GM21515 (cell line): Measurements from ENCODE around the gene TGM2.

ENCODE experiments used
- ATAC-seq: cut with Tn5 transposase; IDR thresholded peaks from one replicate; pipeline ENCODE4 v1.9.1; 2021; ENCODE audit not compliant: unreplicated experiment

The TGM2 gene

DNA sequence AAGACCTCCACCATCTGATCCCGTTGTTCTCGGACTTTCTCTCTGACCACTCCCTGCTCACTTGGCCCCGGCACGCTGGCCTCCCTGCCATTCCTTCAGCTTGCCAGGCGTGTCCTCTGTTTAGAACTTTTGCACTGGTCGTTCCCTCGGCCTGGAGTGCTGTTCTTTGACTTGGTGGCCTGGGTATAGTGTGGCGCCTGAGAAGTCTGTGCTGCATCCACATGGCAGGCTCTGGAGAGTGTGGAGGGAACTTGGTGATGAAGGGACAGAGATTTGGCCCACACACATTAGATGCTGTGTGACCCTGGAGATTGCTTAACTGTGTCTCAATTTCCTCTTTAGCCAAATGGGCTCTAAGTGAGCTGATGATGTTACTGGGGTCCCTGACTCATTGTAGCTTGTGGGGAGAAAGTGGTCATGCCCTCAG, 13.0 kb upstream of the TGM2 start:
- no peak for ATAC-seq

GRCh38 chr20:38177201-38177600, 12.1 kb upstream of the TGM2 start:
- no peak for ATAC-seq

DNA sequence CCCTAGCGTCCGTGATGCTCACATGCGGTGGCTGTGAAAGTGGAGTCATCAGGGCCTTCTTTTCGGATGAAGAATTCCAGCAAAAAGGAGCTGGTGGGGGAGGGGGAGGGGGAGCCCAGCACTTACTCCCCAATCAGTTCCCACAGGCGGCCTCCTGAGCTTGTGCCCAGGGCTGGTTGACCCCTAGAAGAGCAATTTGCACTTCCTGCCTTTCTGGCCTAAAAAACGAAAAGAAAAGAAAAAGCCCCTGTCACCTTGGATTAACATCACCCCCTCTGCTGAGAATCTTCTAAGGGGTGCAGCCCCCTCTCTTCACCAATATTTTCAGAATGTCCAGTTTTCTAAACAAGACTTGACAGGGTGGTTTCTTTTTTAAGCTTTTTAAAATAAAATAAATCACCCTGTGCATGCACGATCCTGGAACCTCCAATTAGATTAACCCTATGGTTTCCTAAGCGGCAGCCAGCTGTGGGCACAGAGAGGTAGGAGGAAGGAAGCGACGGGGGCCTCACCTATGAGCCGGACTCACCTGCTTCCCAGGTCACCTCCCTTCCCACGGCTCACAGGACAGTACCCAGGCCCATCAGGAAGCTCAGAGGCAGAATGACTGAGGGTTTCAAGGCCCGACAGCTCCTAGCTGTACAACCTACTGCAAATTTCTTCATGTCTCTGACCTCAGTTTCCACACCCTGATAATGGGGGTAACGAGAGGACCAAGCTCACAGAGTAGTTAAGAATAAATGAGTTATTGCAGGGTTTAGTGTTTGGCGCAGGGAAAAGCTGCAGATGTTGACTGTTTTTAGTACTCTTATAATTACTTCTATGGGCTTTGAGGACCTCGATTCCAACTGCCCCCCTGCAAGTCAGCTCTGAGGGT, 10.5 kb upstream of the TGM2 start:
- no peak for ATAC-seq

DNA sequence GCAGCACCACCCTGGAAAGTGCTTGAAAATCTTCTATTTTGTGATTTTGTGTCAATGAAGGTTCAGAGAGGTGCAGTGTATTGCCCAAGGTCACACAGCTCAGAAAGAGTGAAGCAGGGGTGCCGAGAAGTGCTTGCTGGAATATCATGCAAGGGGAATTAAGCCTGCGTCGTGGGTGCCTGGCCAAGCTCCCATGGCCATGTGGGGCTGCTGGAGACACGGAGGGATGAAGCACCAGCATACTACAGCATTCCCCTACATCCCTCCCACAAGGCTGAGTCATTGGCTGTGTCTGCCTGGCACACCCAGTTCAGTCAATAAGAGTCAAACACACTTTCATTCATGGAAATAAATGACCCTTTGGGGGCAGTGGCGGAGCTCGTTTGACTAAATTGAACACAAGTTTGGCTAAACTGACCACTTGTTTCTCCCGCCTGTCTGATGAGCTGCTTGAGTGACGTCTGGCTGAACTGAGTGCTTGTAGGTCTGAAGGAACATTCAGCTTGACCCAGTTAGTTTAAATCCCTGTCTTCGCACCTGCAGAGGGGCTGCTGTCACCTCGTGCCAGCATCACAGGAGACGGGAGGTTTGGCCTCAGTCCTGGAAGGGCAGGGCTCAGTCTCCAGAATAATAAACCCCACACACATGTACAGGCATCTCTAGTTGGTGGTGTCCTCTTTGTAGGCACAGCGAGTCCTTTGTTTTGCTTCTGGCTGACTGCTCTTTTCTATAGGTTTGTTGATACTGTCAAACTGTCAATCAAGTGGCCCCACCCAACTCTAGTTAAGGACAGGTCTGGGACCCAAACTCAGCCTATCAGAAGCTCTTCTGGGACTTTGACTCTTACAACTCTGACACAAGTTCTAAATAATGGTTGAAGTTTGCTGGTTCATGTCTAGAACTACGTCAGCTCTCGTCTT, 8.4 kb upstream of the TGM2 start:
- no peak for ATAC-seq

GRCh38 chr20:38172408-38172807, 7.3 kb upstream of the TGM2 start:
- no peak for ATAC-seq

DNA sequence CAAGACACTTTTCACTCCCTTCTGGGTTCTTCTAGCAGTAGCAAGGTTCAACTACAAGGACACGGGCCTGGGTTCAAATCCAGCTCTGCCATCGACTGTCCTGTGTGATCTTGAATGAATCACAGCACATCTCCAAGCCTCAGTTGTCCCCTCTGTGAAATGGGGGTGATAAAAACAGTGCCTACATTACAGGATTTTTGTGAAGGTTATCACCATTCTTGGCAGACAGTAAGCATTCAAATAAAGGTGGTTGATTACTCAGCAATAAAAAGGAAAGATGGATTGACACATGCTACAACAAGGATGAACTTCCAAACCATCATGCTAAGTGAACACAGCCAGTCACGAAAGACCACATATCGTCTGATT, 6.6 kb upstream of the TGM2 start:
- ATAC-seq, result no peak

DNA sequence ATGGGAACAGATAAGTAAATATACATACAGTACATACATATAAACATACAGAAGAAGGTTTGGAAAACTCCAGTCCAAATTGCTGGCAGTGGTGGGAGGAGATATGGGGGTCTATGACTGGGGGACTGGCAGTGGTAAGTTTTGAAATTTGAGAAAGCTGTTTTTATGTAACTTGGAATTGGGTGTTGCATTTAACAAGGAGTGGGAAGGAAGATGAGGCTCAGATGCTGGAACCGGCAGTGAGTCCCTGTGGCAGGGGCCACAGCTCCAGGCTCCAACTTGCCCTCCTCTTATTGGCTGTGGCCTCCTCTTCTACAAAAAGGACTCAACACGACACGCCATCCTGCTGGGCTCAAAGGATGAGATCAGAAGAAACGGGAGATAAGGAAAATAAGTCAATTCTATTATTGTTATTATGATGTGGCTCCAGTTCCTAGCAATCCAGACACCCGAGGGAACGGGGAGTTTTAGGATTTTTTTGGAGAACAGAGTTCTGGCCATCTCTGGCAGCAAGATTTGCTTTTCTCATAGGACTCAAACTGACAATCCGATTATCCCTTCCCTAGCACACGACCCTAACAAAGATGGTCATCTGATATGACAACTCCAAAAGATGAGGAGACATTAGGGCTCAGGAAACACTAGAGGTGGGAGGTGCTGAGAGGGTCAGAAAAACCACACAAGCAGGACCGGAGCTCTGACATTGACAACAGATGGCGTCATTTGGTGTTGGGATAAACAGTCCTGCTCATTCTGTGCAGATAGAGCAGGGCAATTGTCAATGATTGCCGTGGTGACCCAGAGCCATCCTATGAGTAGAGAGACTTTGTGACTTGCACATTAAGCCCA, 6.0 kb upstream of the TGM2 start:
- no peak for ATAC-seq

DNA sequence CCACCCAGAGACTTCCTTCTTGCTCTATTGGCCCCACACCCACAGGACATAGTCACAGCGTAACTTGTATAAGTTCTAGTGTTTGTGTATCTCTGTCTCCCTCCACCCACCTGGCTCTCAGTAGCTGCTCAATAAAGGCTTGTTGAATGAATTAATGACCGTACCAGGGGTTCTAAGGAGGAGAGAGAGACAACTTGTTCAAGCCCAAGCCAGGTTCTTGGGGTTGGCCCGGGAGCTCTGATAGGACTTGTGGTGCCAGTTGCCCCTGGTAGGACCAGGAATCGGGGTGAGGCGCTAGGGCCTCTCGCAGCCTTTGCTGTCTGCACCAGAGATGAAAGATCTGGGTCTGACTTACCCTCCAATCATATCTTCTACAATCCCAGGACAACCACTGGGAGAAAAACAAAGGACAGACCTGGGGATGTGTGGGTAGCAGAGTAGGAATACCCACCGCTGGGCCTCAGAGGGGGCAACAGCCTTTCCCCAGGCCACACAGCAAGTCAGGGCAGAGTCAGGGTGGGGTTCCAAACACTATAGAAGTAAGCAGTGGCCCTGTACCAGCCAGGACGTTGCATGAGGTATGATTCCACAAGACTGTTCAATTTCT, 5.3 kb upstream of the TGM2 start:
- no peak for ATAC-seq

DNA sequence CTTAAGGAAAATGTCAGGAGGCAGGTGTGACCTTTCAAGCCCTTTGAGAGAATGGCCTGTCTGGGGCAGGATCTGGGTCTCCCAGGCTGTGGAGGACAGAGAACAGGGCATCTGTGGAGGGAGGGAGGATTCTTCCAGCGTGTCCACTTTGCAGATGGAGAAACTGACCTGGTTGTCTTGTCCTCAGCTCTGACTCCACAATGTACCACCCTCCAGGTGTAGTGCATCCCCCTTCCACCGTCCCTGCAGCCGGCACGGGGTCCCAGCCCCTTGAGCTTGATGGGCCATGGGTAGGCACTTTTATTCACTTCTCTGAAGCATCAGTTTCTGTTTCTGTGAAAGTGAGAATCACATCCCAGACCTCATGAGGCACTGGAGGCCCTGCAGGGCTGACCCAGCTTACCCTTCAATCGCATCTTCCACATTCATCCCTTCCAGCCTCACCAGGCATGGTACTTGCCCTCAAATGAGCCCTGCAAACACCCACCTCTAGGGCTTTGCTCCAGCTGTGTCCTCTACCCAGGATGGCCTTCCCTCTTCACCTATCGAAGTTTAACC, 4.6 kb upstream of the TGM2 start:
- no peak for ATAC-seq

GRCh38 chr20:38168791-38169589, 3.9 kb upstream of the TGM2 start:
- no peak for ATAC-seq

DNA sequence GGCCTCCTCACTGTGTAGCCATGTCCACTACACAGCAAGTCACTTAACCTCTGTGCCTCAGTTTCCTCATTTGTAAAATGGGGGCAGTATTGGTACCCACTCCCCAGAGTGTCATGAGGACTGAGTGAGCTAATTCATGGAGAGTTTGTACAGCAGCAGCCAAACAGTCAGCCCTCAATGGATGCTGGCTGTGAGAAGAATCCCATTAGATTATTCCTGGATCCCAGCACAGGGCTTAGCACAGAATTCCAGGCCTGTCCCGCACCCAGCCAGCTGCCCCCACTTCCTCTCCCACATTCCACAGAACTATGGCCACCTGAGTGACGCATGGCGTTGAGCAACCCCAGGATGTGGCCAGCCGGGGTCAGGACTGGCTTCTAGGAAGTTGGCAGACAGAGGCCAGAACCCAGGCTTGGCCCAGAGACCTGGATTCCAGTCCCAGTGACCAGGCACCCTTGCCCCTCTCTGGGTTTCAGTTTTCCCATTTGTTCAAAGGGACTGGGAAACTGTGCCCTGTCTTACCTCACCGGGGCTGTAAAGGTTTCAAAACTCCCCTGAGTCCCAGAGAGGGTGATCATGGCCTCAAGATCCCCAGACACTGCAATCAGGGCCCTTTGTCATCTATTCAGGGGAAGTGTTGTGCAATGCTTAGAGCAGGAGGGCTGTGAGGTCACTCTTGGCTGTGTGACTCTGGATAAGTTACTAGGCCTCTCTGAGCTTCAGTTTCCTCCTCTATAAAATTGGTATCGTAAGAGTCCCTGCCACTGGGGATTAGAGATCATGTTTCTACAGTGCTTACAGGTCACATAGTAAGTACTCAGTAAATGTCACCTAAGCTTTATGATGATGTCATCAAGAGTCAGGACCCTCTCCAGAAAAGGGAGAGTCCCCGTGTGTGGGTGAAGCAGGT, 3.0 kb upstream of the TGM2 start:
- ATAC-seq, result no peak

DNA sequence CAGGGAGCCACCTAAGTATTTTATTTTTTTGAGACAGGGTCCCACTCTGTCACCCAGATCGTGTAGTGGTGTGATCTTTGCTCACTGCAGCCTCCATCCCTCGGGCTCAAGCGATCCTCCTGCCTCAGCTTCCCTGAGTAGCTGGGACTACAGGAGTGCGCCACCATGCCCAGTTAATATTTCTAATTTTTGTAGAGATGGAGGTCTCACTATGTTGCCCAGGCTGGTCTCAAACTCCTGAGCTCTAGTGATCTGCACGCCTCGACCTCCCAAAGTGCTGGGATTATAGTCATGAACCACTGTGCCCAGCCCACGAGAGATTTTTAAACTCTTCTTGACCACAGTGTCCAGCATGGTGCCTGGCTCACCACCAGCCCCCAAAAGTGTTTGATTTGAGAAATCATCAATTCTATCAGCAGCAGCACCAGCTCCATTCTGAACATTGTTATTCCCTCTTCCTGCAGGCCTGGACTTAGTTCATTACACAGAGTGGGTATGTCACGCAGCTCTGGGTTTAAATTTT, 2.3 kb upstream of the TGM2 start:
- ATAC-seq, result no peak

DNA sequence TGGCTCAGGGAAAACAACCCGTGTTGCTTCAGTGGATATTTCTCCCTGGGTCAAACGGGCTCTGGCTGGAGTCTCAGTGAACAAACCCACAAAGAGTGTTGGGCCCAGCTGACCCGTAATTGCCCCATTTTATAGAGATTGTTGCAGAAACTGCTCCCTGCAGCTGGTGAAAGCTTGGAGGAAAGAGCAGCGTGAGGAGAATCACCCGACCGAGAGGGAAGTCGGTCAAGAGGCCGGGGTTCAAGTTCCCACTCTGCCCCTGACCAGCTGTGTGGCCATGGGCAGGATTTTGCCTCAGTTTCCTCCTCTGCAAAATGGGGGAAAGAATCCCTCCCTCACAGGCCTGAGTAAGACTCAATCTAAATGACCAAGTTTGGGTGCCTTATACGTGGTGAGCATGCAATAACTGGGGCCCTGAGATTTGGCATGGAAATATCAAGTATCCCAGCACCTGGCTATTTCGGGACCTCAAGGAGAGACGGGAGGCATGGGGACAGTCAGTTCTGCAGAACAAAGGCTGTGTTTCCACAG, 1.7 kb upstream of the TGM2 start:
- no peak for ATAC-seq

- no peak for ATAC-seq
These were observed 1.1 kb upstream of the TGM2 start for GRCh38 chr20:38165966-38166702.

- no peak for ATAC-seq
These were observed 414 bp downstream of the TGM2 start for GRCh38 chr20:38164624-38165088.

- ATAC-seq, result no peak
These were observed 1.0 kb downstream of the TGM2 start for GRCh38 chr20:38164069-38164468.
